ENCODE data around the gene TOR2A. TPM values are rescaled to one million over a fixed set of nuclear protein-coding genes. Genes with fewer than 3 reads are reported as not detected.

The TOR2A gene
- total RNA-seq, 1 donor from 2014 or later: 21.9 TPM

- Mint-ChIP-seq H3K4me1 (ENCODE audit: unreplicated experiment) (peaks cover 7% of the 10 kb centered on the region), H3K27ac (no peak overlapping the region), H3K4me3 (no peak overlapping the region), H3K36me3 (no peaks in the 10 kb centered on the region), H3K9me3 (no peaks in the 10 kb centered on the region), H3K27me3 (peaks cover 4% of the 10 kb centered on the region)
- no peak for TF ChIP-seq CTCF (conservative IDR thresholded peaks at IDR 0.05)
- DNase-seq (ENCODE audit: extremely low spot score, unreplicated experiment): no peak
These were observed 41.3 kb upstream of the TOR2A start for GRCh38 chr9:127776195-127776923.

GRCh38 chr9:127773981-127774380, 38.9 kb upstream of the TOR2A start:
- DNase-seq (ENCODE audit: extremely low spot score, unreplicated experiment): no peak
- no peaks in the 10 kb centered on the region for H3K9me3 Mint-ChIP-seq
- TF ChIP-seq CTCF (conservative IDR thresholded peaks at IDR 0.05): no peak
- H3K27ac Mint-ChIP-seq: no peak overlapping the region
- H3K27me3 Mint-ChIP-seq: peaks cover 4% of the 10 kb centered on the region
- H3K4me1 Mint-ChIP-seq (ENCODE audit: unreplicated experiment): peaks cover 22% of the 10 kb centered on the region
- H3K4me3 Mint-ChIP-seq: no peak overlapping the region
- no peaks in the 10 kb centered on the region for H3K36me3 Mint-ChIP-seq

- no peak for DNase-seq (ENCODE audit: extremely low spot score, unreplicated experiment)
- no peak for TF ChIP-seq CTCF (conservative IDR thresholded peaks at IDR 0.05)
- Mint-ChIP-seq H3K4me1 (ENCODE audit: unreplicated experiment) (peaks cover 29% of the 10 kb centered on the region), H3K36me3 (no peaks in the 10 kb centered on the region), H3K27me3 (peaks cover 4% of the 10 kb centered on the region), H3K27ac (no peak overlapping the region), H3K4me3 (no peak overlapping the region), H3K9me3 (no peaks in the 10 kb centered on the region)
These were observed 38.2 kb upstream of the TOR2A start for GRCh38 chr9:127773272-127773671.

GRCh38 chr9:127772603-127773002, 37.5 kb upstream of the TOR2A start:
- Mint-ChIP-seq H3K4me3 (no peak overlapping the region), H3K36me3 (no peaks in the 10 kb centered on the region)
- no peak for TF ChIP-seq CTCF (conservative IDR thresholded peaks at IDR 0.05)

GRCh38 chr9:127771570-127772189, 36.6 kb upstream of the TOR2A start:
- H3K4me1 Mint-ChIP-seq (ENCODE audit: unreplicated experiment): peaks cover 36% of the 10 kb centered on the region
- peak overlapping the region; percentile 89 for H3K4me3 Mint-ChIP-seq
- DNase-seq (ENCODE audit: extremely low spot score, unreplicated experiment): no peak
- TF ChIP-seq CTCF (conservative IDR thresholded peaks at IDR 0.05): no peak
- H3K9me3 Mint-ChIP-seq: no peaks in the 10 kb centered on the region
- H3K27me3 Mint-ChIP-seq: peaks cover 8% of the 10 kb centered on the region
- peak overlapping the region; percentile 46 for H3K27ac Mint-ChIP-seq
- H3K36me3 Mint-ChIP-seq: no peaks in the 10 kb centered on the region

More at GRCh38 chr9:127772603-127773002, 37.5 kb upstream of the TOR2A start:
- peaks cover 30% of the 10 kb centered on the region for H3K4me1 Mint-ChIP-seq (ENCODE audit: unreplicated experiment)
- peaks cover 4% of the 10 kb centered on the region for H3K27me3 Mint-ChIP-seq
- no peak for DNase-seq (ENCODE audit: extremely low spot score, unreplicated experiment)
- no peak overlapping the region for H3K27ac Mint-ChIP-seq
- no peaks in the 10 kb centered on the region for H3K9me3 Mint-ChIP-seq

Measured in type B pancreatic cell (in vitro differentiated cells).